WTC11 (cell line): Measurements from ENCODE around the gene CHST1. TPM values are rescaled to one million over a fixed set of nuclear protein-coding genes. Genes with fewer than 3 reads are reported as not detected.

Experiments
- ATAC-seq: fragments of 200-7000 bp; cut with Tn5 transposase; 2 replicates; pipeline ENCODE4 v1.10.0; 2021; ENCODE audit warnings: mild to moderate bottlenecking, moderate library complexity
- CTCF ChIA-PET: fragments of 300-600 bp; sonication (Branson Sonifier 250); formaldehyde crosslinking; loops from one replicate; lab custom pipeline; 2021; ENCODE audit warnings: antibody characterized with exemption; lab: Charles Lee
- POLR2A ChIA-PET: fragments of 350-600 bp; sonication (Branson Sonifier 250); formaldehyde crosslinking; loops from one replicate; lab custom pipeline; 2021; ENCODE audit warnings: antibody characterized with exemption; lab: Charles Lee
- DNase-seq: peaks from one replicate; pipeline ENCODE4 v3.0.0; 2021; ENCODE audit warnings: low spot score
- H3K27ac Mint-ChIP-seq: 2 replicates; pipeline ENCODE4 v1.8.0; 2021; ENCODE audit warnings: mixed read lengths
- H3K27me3 Mint-ChIP-seq: 2 replicates; pipeline ENCODE4 v1.8.0; 2021; ENCODE audit warnings: low read depth, mild to moderate bottlenecking, moderate library complexity, mixed read lengths
- H3K36me3 Mint-ChIP-seq: 2 replicates; pipeline ENCODE4 v1.8.0; 2021; ENCODE audit warnings: mixed read lengths
- H3K4me1 Mint-ChIP-seq: 2 replicates; pipeline ENCODE4 v1.8.0; 2022; ENCODE audit warnings: mixed read lengths
- H3K4me3 Mint-ChIP-seq: 2 replicates; pipeline ENCODE4 v1.8.0; 2021; ENCODE audit warnings: mild to moderate bottlenecking, moderate library complexity, mixed read lengths
- H3K9me3 Mint-ChIP-seq: 2 replicates; pipeline ENCODE4 v1.8.0; 2021; ENCODE audit warnings: mixed read lengths
- CBFB ChIP-seq: sonication (generic); formaldehyde crosslinking; IDR thresholded peaks from 2 replicates; pipeline ENCODE4 v1.8.1; 2022; ENCODE audit warnings: mild to moderate bottlenecking, low read depth, missing genetic modification reagents
- ETV6 ChIP-seq: sonication (generic); formaldehyde crosslinking; IDR thresholded peaks from 2 replicates; pipeline ENCODE4 v1.8.1; 2022; ENCODE audit warnings: mild to moderate bottlenecking, missing genetic modification reagents
- KAT7 ChIP-seq: sonication (generic); formaldehyde crosslinking; IDR thresholded peaks from 2 replicates; pipeline ENCODE4 v1.8.1; 2023; ENCODE audit warnings: missing genetic modification reagents, mild to moderate bottlenecking, borderline replicate concordance
- MLX ChIP-seq: sonication (generic); formaldehyde crosslinking; IDR thresholded peaks from 2 replicates; pipeline ENCODE4 v1.8.1; 2023; ENCODE audit warnings: mild to moderate bottlenecking, missing genetic modification reagents, moderate library complexity
- MYBL2 ChIP-seq: sonication (generic); formaldehyde crosslinking; IDR thresholded peaks from 2 replicates; pipeline ENCODE4 v1.8.1; 2023; ENCODE audit warnings: mild to moderate bottlenecking, moderate library complexity, missing genetic modification reagents
- NFE2L1 ChIP-seq: sonication (generic); formaldehyde crosslinking; IDR thresholded peaks from 2 replicates; pipeline ENCODE4 v1.8.1; 2023; ENCODE audit warnings: missing genetic modification reagents
- NR2C2 ChIP-seq: sonication (generic); formaldehyde crosslinking; IDR thresholded peaks from 2 replicates; pipeline ENCODE4 v1.8.0; 2022; ENCODE audit warnings: mild to moderate bottlenecking, missing genetic modification reagents
- NR3C1 ChIP-seq: sonication (generic); formaldehyde crosslinking; conservative IDR thresholded peaks from 2 replicates; pipeline ENCODE4 v1.8.1; 2023; ENCODE audit warnings: low read depth, mild to moderate bottlenecking, missing genetic modification reagents
- OVOL2 ChIP-seq: fragments of 250-450 bp; sonication (Bioruptor Pico); IDR thresholded peaks from 2 replicates; pipeline ENCODE4 v1.9.0; 2021; ENCODE audit warnings: mild to moderate bottlenecking, borderline replicate concordance
- SOX15 ChIP-seq: fragments of 250-450 bp; sonication (Bioruptor Pico); IDR thresholded peaks from 2 replicates; pipeline ENCODE4 v1.9.0; 2021; ENCODE audit warnings: mild to moderate bottlenecking
- TEAD1 ChIP-seq: sonication (generic); formaldehyde crosslinking; IDR thresholded peaks from 2 replicates; pipeline ENCODE4 v1.8.0; 2022; ENCODE audit warnings: mild to moderate bottlenecking, missing genetic modification reagents
- TP53 ChIP-seq: sonication (generic); formaldehyde crosslinking; IDR thresholded peaks from 2 replicates; pipeline ENCODE4 v1.8.1; 2023; ENCODE audit warnings: mild to moderate bottlenecking, missing genetic modification reagents
- ZBTB43 ChIP-seq: sonication (generic); formaldehyde crosslinking; IDR thresholded peaks from 2 replicates; pipeline ENCODE4 v1.8.1; 2023; ENCODE audit warnings: mild to moderate bottlenecking, missing genetic modification reagents
- ZNF263 ChIP-seq: sonication (generic); formaldehyde crosslinking; IDR thresholded peaks from 2 replicates; pipeline ENCODE4 v1.8.1; 2022; ENCODE audit warnings: low read depth, mild to moderate bottlenecking, moderate library complexity, missing genetic modification reagents
- ZNF317 ChIP-seq: sonication (generic); formaldehyde crosslinking; IDR thresholded peaks from 2 replicates; pipeline ENCODE4 v1.8.1; 2023; ENCODE audit warnings: low read depth, mild to moderate bottlenecking, moderate library complexity, missing genetic modification reagents, borderline replicate concordance
- ZNF425 ChIP-seq: fragments of 250-450 bp; sonication (Bioruptor Pico); conservative IDR thresholded peaks from 2 replicates; pipeline ENCODE4 v1.9.0; 2021; ENCODE audit warnings: mild to moderate bottlenecking
- ZNF532 ChIP-seq: fragments of 250-450 bp; sonication (Bioruptor Pico); IDR thresholded peaks from 2 replicates; pipeline ENCODE4 v1.9.0; 2021; ENCODE audit warnings: mild to moderate bottlenecking, borderline replicate concordance
- ZNF671 ChIP-seq: fragments of 250-450 bp; sonication (Bioruptor Pico); IDR thresholded peaks from 2 replicates; pipeline ENCODE4 v1.8.0; 2021; ENCODE audit warnings: mild to moderate bottlenecking
- ZSCAN18 ChIP-seq: fragments of 250-450 bp; sonication (Bioruptor Pico); IDR thresholded peaks from 2 replicates; pipeline ENCODE4 v2.1.2; 2022; ENCODE audit warnings: mild to moderate bottlenecking, moderate library complexity
- total RNA-seq: library from RNA; stranded (reverse); gene quantifications from 3 replicates; pipeline ENCODE4 v1.2.3, GENCODE V29; 2021

The CHST1 gene
- total RNA-seq, 1 experiment from 2014 or later, result 2.4 TPM

GRCh38 chr11:45624095-45624494, 41.3 kb downstream of the CHST1 start:
- Mint-ChIP-seq H3K4me1 (no peaks in the 10 kb centered on the region), H3K36me3 (peaks cover 6% of the 10 kb centered on the region), H3K4me3 (no peak overlapping the region), H3K27me3 (peaks cover 30% of the 10 kb centered on the region), H3K9me3 (peaks cover 33% of the 10 kb centered on the region), H3K27ac (no peak overlapping the region)
- DNase-seq (no peak), ATAC-seq (no peak)
- ChIA-PET POLR2A (no interaction called here), CTCF (interaction anchor here (1.8 to 5.0 kb wide), 3 partner anchors 31 to 253 kb away, joined by 5 to 20 read pairs (median 12); no protein-coding TSS in a partner anchor)
- TF ChIP-seq ETV6 (CRISPR knock-in tag) (no peak), TP53 (CRISPR knock-in tag) (no peak), NFE2L1 (CRISPR knock-in tag) (no peak), NR2C2 (CRISPR knock-in tag) (no peak), ZNF317 (CRISPR knock-in tag) (no peak), MLX (no peak), ZSCAN18 (no peak), MYBL2 (CRISPR knock-in tag) (no peak), TEAD1 (CRISPR knock-in tag) (no peak), SOX15 (CRISPR knock-in tag) (no peak), NR3C1 (CRISPR knock-in tag) (no peak), ZNF263 (CRISPR knock-in tag) (no peak), KAT7 (no peak), ZBTB43 (no peak), ZNF532 (CRISPR knock-in tag) (no peak), ZNF425 (CRISPR knock-in tag) (no peak), CBFB (CRISPR knock-in tag) (no peak)

GRCh38 chr11:45622861-45623260, 42.6 kb downstream of the CHST1 start:
- ChIA-PET CTCF (interaction anchor here (2.1 to 5.0 kb wide), 2 partner anchors 32 to 149 kb away, joined by 5 to 20 read pairs; no protein-coding TSS in a partner anchor), POLR2A (no interaction called here)
- Mint-ChIP-seq H3K36me3 (peaks cover 2% of the 10 kb centered on the region), H3K27ac (no peak overlapping the region), H3K27me3 (peaks cover 22% of the 10 kb centered on the region), H3K4me1 (peaks cover 9% of the 10 kb centered on the region), H3K4me3 (no peak overlapping the region), H3K9me3 (peaks cover 22% of the 10 kb centered on the region)
- DNase-seq, result no peak
- ATAC-seq, result no peak
- TF ChIP-seq OVOL2 (CRISPR knock-in tag) (no peak), ZNF671 (no peak)
